Breast epithelium (tissue), 4 donors: ENCODE data around the gene IL32. TPM values are rescaled to one million over a fixed set of nuclear protein-coding genes. Genes with fewer than 3 reads are reported as not detected.

Experiments
- DNase-seq, 2 donors: peaks; one replicate each; pipeline ENCODE4 v3.0.0-alpha.2; 2019; ENCODE audit warnings: low spot score in 2 of 2
- H3K27ac ChIP-seq, 2 donors: fragments of 200-600 bp; sonication (generic) in 1 of 2; one replicate each; pipeline ENCODE4 v1.5.1; 2016 to 2019; ENCODE audit warnings: mild to moderate bottlenecking in 1 of 2
- H3K27me3 ChIP-seq, 2 donors: fragments of 200-600 bp; sonication (generic) in 1 of 2; one replicate each; pipeline versions ENCODE4 v1.5.1 to v1.6.0; 2017 to 2019; ENCODE audit warnings: control low read depth in 1 of 2, mild to moderate bottlenecking in 1 of 2
- H3K36me3 ChIP-seq: fragments of 200-600 bp; one replicate; pipeline ENCODE4 v1.5.1; 2019
- H3K4me1 ChIP-seq, 2 donors: fragments of 200-600 bp; sonication (generic); one replicate each; pipeline ENCODE4 v1.5.1; 2016 to 2019; ENCODE audit warnings: control low read depth in 1 of 2
- H3K4me3 ChIP-seq, 3 donors: fragments of 200-600 bp; sonication (generic); 1 replicate in 2 of 3; 2 replicates in 1 of 3; pipeline ENCODE4 v1.5.1; 2016 to 2019; ENCODE audit warnings: mild to moderate bottlenecking in 3 of 3, moderate library complexity in 2 of 3
- H3K9me3 ChIP-seq, 2 donors: fragments of 200-600 bp; sonication (generic) in 1 of 2; one replicate each; pipeline ENCODE4 v1.5.1; 2016 to 2019; ENCODE audit warnings: control low read depth in 1 of 2
- POLR2A ChIP-seq: fragments of 450-650 bp; IDR thresholded peaks from one replicate; pipeline ENCODE4 v1.6.1; 2016; ENCODE audit warnings: antibody characterized with exemption, mild to moderate bottlenecking, moderate library complexity
- POLR2AphosphoS5 ChIP-seq, 3 donors: sonication (generic); formaldehyde crosslinking; IDR thresholded peaks; one replicate each; pipeline ENCODE4 v1.6.1; 2017; ENCODE audit warnings: antibody characterized with exemption in 3 of 3
- intact Hi-C: fragments of 100-400 bp; cut with DNase I; formaldehyde crosslinking; loops from one replicate; pipeline ENCODE4 v1.15.1; 2023; ENCODE audit warnings: low total_unique reads
- total RNA-seq, 3 donors: library from RNA; depleted of rRNA; stranded (reverse); fragments of >200 nt; gene quantifications; one replicate each; pipeline ENCODE4 v1.1.0, GENCODE V29; 2016
- TF ChIP-seq, protein P1 (sequence below), 3 donors: fragments of 450-650 bp; IDR thresholded peaks; one replicate each; pipeline ENCODE4 v1.5.1; 2016 to 2017; ENCODE audit warnings: antibody characterized with exemption in 3 of 3, mild to moderate bottlenecking in 3 of 3, moderate library complexity in 3 of 3

Gene IL32
- total RNA-seq, 3 donors from 2014 or later, result 9.1 to 17.0 (median 12.0) TPM

DNA sequence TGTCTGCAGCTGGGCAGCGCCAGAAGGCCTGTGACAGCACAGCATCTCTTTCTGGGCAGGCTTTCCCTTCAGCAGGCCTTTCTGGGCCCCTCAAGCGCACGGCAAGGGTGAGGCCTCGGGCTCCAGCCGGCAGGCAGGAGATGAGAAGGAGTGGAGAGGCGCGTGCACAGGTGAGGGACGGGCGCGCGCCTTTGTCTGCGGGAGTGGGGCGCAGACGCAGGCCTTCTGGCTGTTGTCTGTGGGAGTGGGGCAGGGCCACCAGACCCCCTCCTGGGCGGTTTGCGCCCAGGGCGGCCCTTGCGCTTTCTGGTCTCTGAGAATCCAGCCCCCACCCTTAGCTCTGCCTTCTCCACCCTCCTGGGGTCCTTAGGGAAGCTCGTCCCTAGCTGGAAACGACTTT is 53.4 kb downstream of the IL32 start:
- TF ChIP-seq, protein P1, sequence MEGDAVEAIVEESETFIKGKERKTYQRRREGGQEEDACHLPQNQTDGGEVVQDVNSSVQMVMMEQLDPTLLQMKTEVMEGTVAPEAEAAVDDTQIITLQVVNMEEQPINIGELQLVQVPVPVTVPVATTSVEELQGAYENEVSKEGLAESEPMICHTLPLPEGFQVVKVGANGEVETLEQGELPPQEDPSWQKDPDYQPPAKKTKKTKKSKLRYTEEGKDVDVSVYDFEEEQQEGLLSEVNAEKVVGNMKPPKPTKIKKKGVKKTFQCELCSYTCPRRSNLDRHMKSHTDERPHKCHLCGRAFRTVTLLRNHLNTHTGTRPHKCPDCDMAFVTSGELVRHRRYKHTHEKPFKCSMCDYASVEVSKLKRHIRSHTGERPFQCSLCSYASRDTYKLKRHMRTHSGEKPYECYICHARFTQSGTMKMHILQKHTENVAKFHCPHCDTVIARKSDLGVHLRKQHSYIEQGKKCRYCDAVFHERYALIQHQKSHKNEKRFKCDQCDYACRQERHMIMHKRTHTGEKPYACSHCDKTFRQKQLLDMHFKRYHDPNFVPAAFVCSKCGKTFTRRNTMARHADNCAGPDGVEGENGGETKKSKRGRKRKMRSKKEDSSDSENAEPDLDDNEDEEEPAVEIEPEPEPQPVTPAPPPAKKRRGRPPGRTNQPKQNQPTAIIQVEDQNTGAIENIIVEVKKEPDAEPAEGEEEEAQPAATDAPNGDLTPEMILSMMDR (IDR thresholded peaks at IDR 0.05), result no peak
- TF ChIP-seq POLR2AphosphoS5 (IDR thresholded peaks at IDR 0.05) (no peak), POLR2A (no peak)
- Histone ChIP-seq H3K36me3 (no peaks in the 10 kb centered on the region), H3K4me1 (peaks cover 0 to 4% of the 10 kb centered on the region in 2 donors), H3K27me3 (no peaks in the 10 kb centered on the region), H3K9me3 (no peaks in the 10 kb centered on the region), H3K4me3 (no peak overlapping the region), H3K27ac (no peak overlapping the region)
- DNase-seq, result no peak
- intact Hi-C loops, result no loop called here

Other genes with a start within 250 kb of the IL32 start
- gene PRSS21, start 248.4 kb upstream of the IL32 start, total RNA-seq, result 1 to 10 TPM in 2 of 3 donors, not detected in 1; 2.9 to 4.9 TPM
- gene ZG16B, start 235.3 kb upstream of the IL32 start, total RNA-seq, result 10 to 100 TPM in 2 of 3 donors, not detected in 1; 24.6 to 46.5 TPM
- gene PRSS22, start 207.5 kb upstream of the IL32 start, total RNA-seq, result 10 to 100 TPM in 2 of 3 donors, not detected in 1; 13.6 to 18.7 TPM
- 10 to 100 TPM; 36.0 to 49.2 (median 47.9) TPM for gene FLYWCH2, start 182.4 kb upstream of the IL32 start, total RNA-seq
- gene FLYWCH1, start 153.7 kb upstream of the IL32 start, total RNA-seq, result 10 to 100 TPM; 28.0 to 30.9 (median 28.2) TPM
- gene KREMEN2, start 101.4 kb upstream of the IL32 start, total RNA-seq, result under 1 TPM in 1 of 3 donors, not detected in 2; 0.33 TPM
- 1 to 10 TPM; 2.0 to 4.0 (median 3.7) TPM for gene PAQR4, start 96.3 kb upstream of the IL32 start, total RNA-seq
- gene PKMYT1, start 85.2 kb upstream of the IL32 start, total RNA-seq, result 1 to 10 TPM in 1 of 3 donors, under 1 TPM in 2; 0.66 to 1.4 (median 0.73) TPM
- under 1 TPM in 1 of 3 donors, not detected in 2; 0.15 TPM for gene CLDN9, start 52.7 kb upstream of the IL32 start, total RNA-seq
- not detected for gene CLDN6, start 47.5 kb upstream of the IL32 start, total RNA-seq
- 10 to 100 TPM in 2 of 3 donors, 1 to 10 TPM in 1; 6.9 to 74.1 (median 36.7) TPM for gene TNFRSF12A, start 45.3 kb upstream of the IL32 start, total RNA-seq
- 10 to 100 TPM in 2 of 3 donors, 1 to 10 TPM in 1; 8.8 to 26.5 (median 17.3) TPM for gene HCFC1R1, start 41.7 kb upstream of the IL32 start, total RNA-seq
- gene THOC6, start 41.6 kb upstream of the IL32 start, total RNA-seq, result 10 to 100 TPM; 15.5 to 26.1 (median 18.4) TPM
- gene BICDL2, start 28.7 kb upstream of the IL32 start, total RNA-seq, result 10 to 100 TPM in 2 of 3 donors, not detected in 1; 31.5 to 50.1 TPM
- 1 to 10 TPM in 1 of 3 donors, under 1 TPM in 2; 0.59 to 1.1 (median 0.98) TPM for gene MMP25, start 19.1 kb upstream of the IL32 start, total RNA-seq
- not detected for gene ZSCAN10, start 33.7 kb downstream of the IL32 start, total RNA-seq
- gene ZNF205, start 46.9 kb downstream of the IL32 start, total RNA-seq, result 10 to 100 TPM; 12.5 to 18.9 (median 13.4) TPM
- gene ZNF213, start 69.4 kb downstream of the IL32 start, total RNA-seq, result 1 to 10 TPM; 4.0 to 5.6 (median 5.6) TPM
- not detected for gene OR1F1, start 122.6 kb downstream of the IL32 start, total RNA-seq
- 10 to 100 TPM in 1 of 3 donors, 1 to 10 TPM in 2; 3.5 to 11.1 (median 9.2) TPM for gene ZNF200, start 169.5 kb downstream of the IL32 start, total RNA-seq
- gene MEFV, start 191.0 kb downstream of the IL32 start, total RNA-seq, result 1 to 10 TPM in 2 of 3 donors, under 1 TPM in 1; 0.66 to 5.6 (median 1.8) TPM
- gene ZNF263, start 217.9 kb downstream of the IL32 start, total RNA-seq, result 10 to 100 TPM; 38.2 to 55.8 (median 47.9) TPM
- gene TIGD7, start 239.8 kb downstream of the IL32 start, total RNA-seq, result 10 to 100 TPM in 1 of 3 donors, 1 to 10 TPM in 2; 5.2 to 11.4 (median 7.0) TPM
- gene ZNF75A, start 239.9 kb downstream of the IL32 start, total RNA-seq, result 10 to 100 TPM; 19.4 to 58.2 (median 37.0) TPM